Activated T-helper 1 cell treated with Interleukin-2 at 50 U/mL for 16 hours (primary cell): ENCODE measurements around the gene MRGPRG.

Experiments used
- DNase-seq: peaks from one replicate; pipeline ENCODE4 v3.0.0-alpha.2; 2020; ENCODE audit warnings: low read depth

Gene MRGPRG

GRCh38 chr11:3207526-3208189 lies 11.0 kb downstream of the MRGPRG start:
- DNase-seq = no peak

GRCh38 chr11:3206922-3207204 lies 11.8 kb downstream of the MRGPRG start:
- DNase-seq = no peak

GRCh38 chr11:3206156-3206921 lies 12.3 kb downstream of the MRGPRG start:
- DNase-seq = no peak

GRCh38 chr11:3205261-3206155 lies 13.1 kb downstream of the MRGPRG start:
- no peak for DNase-seq

GRCh38 chr11:3204141-3205015 lies 14.2 kb downstream of the MRGPRG start:
- no peak for DNase-seq

GRCh38 chr11:3203221-3204043 lies 15.2 kb downstream of the MRGPRG start:
- no peak for DNase-seq

- no peak for DNase-seq
Observed at GRCh38 chr11:3202759-3203158, 15.9 kb downstream of the MRGPRG start.

GRCh38 chr11:3202305-3202704 lies 16.3 kb downstream of the MRGPRG start:
- DNase-seq = no peak

GRCh38 chr11:3201677-3202181 lies 16.9 kb downstream of the MRGPRG start:
- no peak for DNase-seq

- DNase-seq = no peak
Observed at GRCh38 chr11:3201112-3201581, 17.5 kb downstream of the MRGPRG start.

- DNase-seq = no peak
Observed at GRCh38 chr11:3200388-3201111, 18.1 kb downstream of the MRGPRG start.

GRCh38 chr11:3199537-3200295 lies 18.9 kb downstream of the MRGPRG start:
- DNase-seq = no peak

GRCh38 chr11:3198815-3199214 lies 19.8 kb downstream of the MRGPRG start:
- no peak for DNase-seq

- DNase-seq = no peak
Observed at GRCh38 chr11:3197878-3198528, 20.6 kb downstream of the MRGPRG start.

- DNase-seq = no peak
Observed at GRCh38 chr11:3197044-3197695, 21.4 kb downstream of the MRGPRG start.

GRCh38 chr11:3196161-3197043 lies 22.2 kb downstream of the MRGPRG start:
- no peak for DNase-seq
